RKO (cell line): ENCODE data around the gene HOXA1.
"Not testable (repeated sequence)": the region's sequence is repeated elsewhere in the genome, so short reads cannot be mapped to it uniquely, and the experiment has no call there.

Experiments used
- DNase-seq: peaks from one replicate; pipeline ENCODE4 v3.0.0-alpha.2; 2016; ENCODE audit warnings: low spot score

Gene HOXA1

DNA sequence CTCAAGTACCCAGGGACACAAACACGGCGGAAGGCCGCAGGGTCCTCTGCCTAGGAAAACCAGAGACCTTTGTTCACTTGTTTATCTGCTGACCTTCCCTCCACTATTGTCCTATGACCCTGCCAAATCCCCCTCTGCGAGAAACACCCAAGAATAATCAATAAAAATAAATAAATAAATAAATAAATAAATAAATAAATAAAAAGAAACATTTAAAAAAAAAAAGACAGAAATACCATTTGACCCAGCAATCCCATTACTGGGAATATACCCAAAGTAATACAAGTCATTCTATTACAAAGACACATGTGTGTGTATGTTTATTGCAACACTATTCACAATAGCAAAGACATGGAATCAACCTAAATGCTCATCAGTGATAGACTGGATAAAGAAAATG is 49.8 kb downstream of the HOXA1 start:
- DNase-seq, result not testable (repeated sequence)

DNA sequence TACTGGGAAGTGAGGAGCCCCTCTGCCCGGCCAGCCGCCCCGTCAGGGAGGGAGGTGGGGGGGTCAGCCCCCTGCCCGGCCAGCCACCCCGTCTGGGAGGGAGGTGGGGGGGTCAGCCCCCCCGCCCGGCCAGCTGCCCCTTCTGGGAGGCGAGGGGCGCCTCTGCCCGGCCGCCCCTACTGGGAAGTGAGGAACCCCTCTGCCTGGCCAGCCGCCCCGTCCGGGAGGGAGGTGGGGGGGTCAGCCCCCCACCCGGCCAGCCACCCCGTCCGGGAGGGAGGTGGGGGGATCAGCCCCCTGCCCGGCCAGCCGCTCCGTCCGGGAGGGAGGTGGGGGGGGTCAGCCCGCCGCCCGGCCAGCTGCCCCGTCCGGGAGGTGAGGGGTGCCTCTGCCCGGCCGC is 50.7 kb downstream of the HOXA1 start:
- DNase-seq, result not testable (repeated sequence)
